Neural progenitor cell (in vitro differentiated cells): Measurements from ENCODE around the gene MYOM1. TPM values are rescaled to one million over a fixed set of nuclear protein-coding genes. Genes with fewer than 3 reads are reported as not detected.
"Not testable (repeated sequence)": the region's sequence is repeated elsewhere in the genome, so short reads cannot be mapped to it uniquely, and the experiment has no call there.

Experiments
- DNase-seq: peaks from one replicate; pipeline ENCODE4 v3.0.0-alpha.2; 2016; ENCODE audit warnings: low spot score
- H2AFZ ChIP-seq: fragments of 200-600 bp; sonication (generic); replicated peaks from 2 replicates; pipeline ENCODE4 v1.6.1; 2016; ENCODE audit warnings: antibody characterized with exemption
- H3F3A ChIP-seq: fragments of 200-600 bp; sonication (generic); 2 replicates; pipeline ENCODE4 v1.6.1; 2016; ENCODE audit warnings: antibody characterized with exemption, low read depth
- H3K27ac ChIP-seq: fragments of 200-600 bp; sonication (generic); 2 replicates; pipeline ENCODE4 v1.5.1; 2016; ENCODE audit warnings: mild to moderate bottlenecking
- H3K27me3 ChIP-seq: fragments of 200-600 bp; sonication (generic); 2 replicates; pipeline ENCODE4 v1.6.1; 2016; ENCODE audit warnings: mild to moderate bottlenecking, moderate library complexity
- H3K36me3 ChIP-seq: fragments of 200-600 bp; sonication (generic); 2 replicates; pipeline ENCODE4 v1.5.1; 2016
- H3K4me1 ChIP-seq: fragments of 200-600 bp; sonication (generic); 2 replicates; pipeline ENCODE4 v1.6.1; 2016; ENCODE audit warnings: mixed run types
- H3K4me2 ChIP-seq: fragments of 200-600 bp; sonication (generic); 2 replicates; pipeline ENCODE4 v1.6.1; 2016
- H3K4me3 ChIP-seq: fragments of 200-600 bp; sonication (generic); 2 replicates; pipeline ENCODE4 v1.5.1; 2016
- H3K79me2 ChIP-seq: fragments of 200-600 bp; sonication (generic); 2 replicates; pipeline ENCODE4 v1.6.1; 2016; ENCODE audit warnings: low read depth
- H3K9ac ChIP-seq: fragments of 200-600 bp; sonication (generic); 2 replicates; pipeline ENCODE4 v1.6.1; 2016
- H3K9me3 ChIP-seq: fragments of 200-600 bp; sonication (generic); 2 replicates; pipeline ENCODE4 v1.5.1; 2016; ENCODE audit warnings: low read depth
- H4K20me1 ChIP-seq: fragments of 200-600 bp; sonication (generic); 2 replicates; pipeline ENCODE4 v1.6.1; 2016; ENCODE audit warnings: low read depth
- H3K27ac Mint-ChIP-seq: 3 replicates; pipeline ENCODE4 v1.8.0; 2021; ENCODE audit warnings: mixed read lengths
- H3K27me3 Mint-ChIP-seq: 2 replicates; pipeline ENCODE4 v1.8.0; 2022; ENCODE audit warnings: low read depth, mild to moderate bottlenecking, inconsistent platforms, moderate library complexity, mixed read lengths; ENCODE audit not compliant: insufficient read depth
- H3K36me3 Mint-ChIP-seq: 3 replicates; pipeline ENCODE4 v1.8.0; 2021; ENCODE audit warnings: mixed read lengths
- H3K4me1 Mint-ChIP-seq: 3 replicates; pipeline ENCODE4 v1.8.0; 2021; ENCODE audit warnings: mixed read lengths
- H3K4me3 Mint-ChIP-seq: 3 replicates; pipeline ENCODE4 v1.8.0; 2021; ENCODE audit warnings: mild to moderate bottlenecking, moderate library complexity, mixed read lengths
- H3K9me3 Mint-ChIP-seq: 3 replicates; pipeline ENCODE4 v1.8.0; 2020; ENCODE audit warnings: mixed read lengths
- EZH2 ChIP-seq: fragments of 200-600 bp; sonication (generic); IDR thresholded peaks from 2 replicates; pipeline ENCODE4 v1.6.1; 2017; ENCODE audit warnings: antibody characterized with exemption, mild to moderate bottlenecking, moderate library complexity
- EZH2phosphoT487 ChIP-seq: fragments of 200-600 bp; sonication (generic); IDR thresholded peaks from 2 replicates; pipeline ENCODE4 v1.6.1; 2017; ENCODE audit warnings: antibody characterized with exemption
- total RNA-seq: library from RNA; depleted of rRNA; stranded (reverse); fragments of >200 nt; gene quantifications from 2 replicates; pipeline ENCODE4 v1.2.3, GENCODE V29; 2015; ENCODE audit warnings: low replicate concordance
- TF ChIP-seq, protein P1 (sequence below): fragments of 200-600 bp; sonication (generic); IDR thresholded peaks from 2 replicates; pipeline ENCODE4 v1.5.1; 2017; ENCODE audit warnings: antibody characterized with exemption, mild to moderate bottlenecking

The MYOM1 gene
- total RNA-seq, 1 donor from 2014 or later = 0.45 TPM

DNA sequence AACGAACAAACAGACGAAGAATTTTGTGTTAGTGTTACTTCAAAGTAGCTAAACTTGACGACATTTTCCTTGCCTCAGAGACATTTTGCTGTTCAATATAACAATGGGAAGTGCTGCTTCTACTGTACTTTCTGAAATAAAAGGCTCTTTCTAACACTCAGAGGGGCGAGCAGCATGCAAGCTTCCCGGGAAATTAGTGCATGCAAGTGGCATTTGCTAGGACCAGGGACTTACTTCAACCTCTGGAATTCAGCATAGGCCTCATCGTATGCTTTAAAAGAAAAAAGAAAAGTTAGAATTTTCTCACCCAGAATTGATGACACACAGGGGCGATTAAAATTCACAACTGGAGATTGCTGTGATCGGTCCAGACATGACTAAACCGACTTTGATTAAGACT lies 144.3 kb downstream of the MYOM1 start:
- no peak overlapping the region for H3K9ac ChIP-seq
- H3K27ac Mint-ChIP-seq = peak overlapping the region; percentile 32
- no peak overlapping the region for H3K4me3 Mint-ChIP-seq
- H3K4me2 ChIP-seq = no peak overlapping the region
- H3K4me1 Mint-ChIP-seq = peaks cover 13% of the 10 kb centered on the region
- no peaks in the 10 kb centered on the region for H3K9me3 ChIP-seq
- H3K27me3 Mint-ChIP-seq = peaks cover 3% of the 10 kb centered on the region
- no peaks in the 10 kb centered on the region for H3K79me2 ChIP-seq
- no peaks in the 10 kb centered on the region for H3K4me1 ChIP-seq
- H2AFZ ChIP-seq = peak overlapping the region; percentile 43
- TF ChIP-seq EZH2phosphoT487 = no peak
- no peak for TF ChIP-seq EZH2
- TF ChIP-seq, protein P1, sequence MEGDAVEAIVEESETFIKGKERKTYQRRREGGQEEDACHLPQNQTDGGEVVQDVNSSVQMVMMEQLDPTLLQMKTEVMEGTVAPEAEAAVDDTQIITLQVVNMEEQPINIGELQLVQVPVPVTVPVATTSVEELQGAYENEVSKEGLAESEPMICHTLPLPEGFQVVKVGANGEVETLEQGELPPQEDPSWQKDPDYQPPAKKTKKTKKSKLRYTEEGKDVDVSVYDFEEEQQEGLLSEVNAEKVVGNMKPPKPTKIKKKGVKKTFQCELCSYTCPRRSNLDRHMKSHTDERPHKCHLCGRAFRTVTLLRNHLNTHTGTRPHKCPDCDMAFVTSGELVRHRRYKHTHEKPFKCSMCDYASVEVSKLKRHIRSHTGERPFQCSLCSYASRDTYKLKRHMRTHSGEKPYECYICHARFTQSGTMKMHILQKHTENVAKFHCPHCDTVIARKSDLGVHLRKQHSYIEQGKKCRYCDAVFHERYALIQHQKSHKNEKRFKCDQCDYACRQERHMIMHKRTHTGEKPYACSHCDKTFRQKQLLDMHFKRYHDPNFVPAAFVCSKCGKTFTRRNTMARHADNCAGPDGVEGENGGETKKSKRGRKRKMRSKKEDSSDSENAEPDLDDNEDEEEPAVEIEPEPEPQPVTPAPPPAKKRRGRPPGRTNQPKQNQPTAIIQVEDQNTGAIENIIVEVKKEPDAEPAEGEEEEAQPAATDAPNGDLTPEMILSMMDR = no peak
- H3K36me3 ChIP-seq = no peaks in the 10 kb centered on the region
- H3K4me3 ChIP-seq = no peak overlapping the region
- H3F3A ChIP-seq = no peaks in the 10 kb centered on the region
- no peak overlapping the region for H3K27ac ChIP-seq
- no peaks in the 10 kb centered on the region for H4K20me1 ChIP-seq
- H3K36me3 Mint-ChIP-seq = no peaks in the 10 kb centered on the region
- no peaks in the 10 kb centered on the region for H3K27me3 ChIP-seq
- no peaks in the 10 kb centered on the region for H3K9me3 Mint-ChIP-seq
- DNase-seq = no peak

DNA sequence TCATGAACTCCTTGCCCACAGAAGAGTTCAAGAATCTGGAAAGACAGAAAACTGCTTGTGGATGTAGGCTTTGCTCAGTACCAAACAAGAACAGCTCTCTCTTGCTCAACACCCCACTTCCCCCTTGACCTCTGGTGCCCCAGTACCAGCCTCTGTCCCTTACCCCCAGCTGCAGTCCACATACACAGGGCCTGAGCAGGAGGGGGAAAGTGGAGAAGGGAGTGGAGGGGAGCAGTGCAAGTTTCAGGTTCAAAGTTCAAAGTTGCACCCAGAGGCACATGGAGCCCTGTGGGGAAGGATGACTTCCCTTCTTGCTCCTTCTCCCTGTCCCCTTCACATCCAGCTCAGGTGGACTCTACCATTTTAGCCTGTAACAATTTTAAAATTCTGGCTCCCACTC lies 145.7 kb downstream of the MYOM1 start:
- Mint-ChIP-seq H3K27me3 (peaks cover 3% of the 10 kb centered on the region), H3K9me3 (no peaks in the 10 kb centered on the region), H3K36me3 (no peaks in the 10 kb centered on the region), H3K4me1 (peaks cover 13% of the 10 kb centered on the region), H3K27ac (no peak overlapping the region), H3K4me3 (no peak overlapping the region)
- DNase-seq = no peak
- Histone ChIP-seq H3K4me3 (no peak overlapping the region), H3K27me3 (no peaks in the 10 kb centered on the region), H3K9ac (no peak overlapping the region), H2AFZ (no peak overlapping the region), H3K4me1 (no peaks in the 10 kb centered on the region), H3F3A (no peaks in the 10 kb centered on the region), H3K27ac (no peak overlapping the region), H3K9me3 (no peaks in the 10 kb centered on the region), H3K36me3 (no peaks in the 10 kb centered on the region), H3K4me2 (no peak overlapping the region), H3K79me2 (no peaks in the 10 kb centered on the region), H4K20me1 (no peaks in the 10 kb centered on the region)
- no peak for TF ChIP-seq EZH2
- TF ChIP-seq, protein P1 = no peak
- TF ChIP-seq EZH2phosphoT487 = no peak

DNA sequence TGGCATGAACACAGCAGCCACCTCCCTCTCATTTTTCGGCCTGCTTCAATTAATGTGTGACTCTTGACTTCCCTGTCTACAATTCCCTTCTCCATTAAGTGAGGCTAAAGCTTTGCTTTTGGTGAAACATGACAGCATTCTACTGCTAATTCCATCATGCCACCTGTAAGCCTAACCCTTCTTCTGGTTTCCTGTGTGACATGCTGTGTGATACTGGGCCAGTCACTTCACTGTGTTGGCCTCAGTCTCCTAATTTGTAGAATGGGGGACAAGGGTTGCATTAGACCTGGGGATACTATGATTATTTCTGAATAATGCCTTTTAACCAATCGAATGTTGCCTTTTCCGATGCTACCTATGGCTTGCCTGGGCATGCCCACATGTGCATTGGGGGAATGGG lies 146.4 kb downstream of the MYOM1 start:
- H3K4me3 ChIP-seq, H3K27ac ChIP-seq, H3K27me3 Mint-ChIP-seq, H3K4me3 Mint-ChIP-seq, H3K9ac ChIP-seq, H3K27me3 ChIP-seq, H3K9me3 Mint-ChIP-seq, H3K36me3 Mint-ChIP-seq, H4K20me1 ChIP-seq, H3K27ac Mint-ChIP-seq, H3K4me1 ChIP-seq, H3K36me3 ChIP-seq, DNase-seq, H3F3A ChIP-seq, H3K79me2 ChIP-seq, H3K9me3 ChIP-seq, H3K4me2 ChIP-seq, H2AFZ ChIP-seq: not testable (repeated sequence)
- H3K4me1 Mint-ChIP-seq = peaks cover 13% of the 10 kb centered on the region

DNA sequence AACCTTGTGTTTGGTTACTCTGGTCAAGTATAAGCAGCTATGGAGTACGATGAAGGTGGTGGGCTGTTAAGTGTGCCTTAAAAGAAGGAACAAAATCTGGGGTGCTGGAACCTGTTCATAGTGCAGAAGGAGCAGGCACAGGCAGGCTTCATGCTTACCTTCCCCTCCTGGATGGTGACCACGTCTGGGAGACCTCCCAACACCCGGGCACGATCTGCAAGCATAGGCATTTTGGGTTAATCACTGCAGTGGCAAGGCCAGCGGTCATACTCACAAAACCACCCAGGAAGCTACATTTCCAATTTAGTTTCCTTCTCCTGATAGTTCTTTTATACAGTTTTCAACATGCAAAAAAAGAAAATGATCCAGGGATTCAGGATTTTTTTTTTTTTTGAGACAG lies 148.1 kb downstream of the MYOM1 start:
- Histone ChIP-seq H3K36me3 (no peaks in the 10 kb centered on the region), H2AFZ (no peak overlapping the region), H4K20me1 (no peaks in the 10 kb centered on the region), H3K4me1 (no peaks in the 10 kb centered on the region), H3K4me3 (no peak overlapping the region), H3F3A (no peaks in the 10 kb centered on the region), H3K27me3 (no peaks in the 10 kb centered on the region), H3K4me2 (no peak overlapping the region), H3K9me3 (no peaks in the 10 kb centered on the region), H3K79me2 (no peaks in the 10 kb centered on the region), H3K9ac (no peak overlapping the region), H3K27ac (no peak overlapping the region)
- Mint-ChIP-seq H3K36me3 (no peaks in the 10 kb centered on the region), H3K4me3 (peak overlapping the region; percentile 35), H3K9me3 (no peaks in the 10 kb centered on the region), H3K27me3 (peaks cover 3% of the 10 kb centered on the region), H3K4me1 (peaks cover 13% of the 10 kb centered on the region), H3K27ac (no peak overlapping the region)
- DNase-seq = no peak
- TF ChIP-seq, protein P1 = no peak
- TF ChIP-seq EZH2phosphoT487 = no peak
- no peak for TF ChIP-seq EZH2
